ENCODE results near the gene SNX1. TPM values are rescaled to one million over a fixed set of nuclear protein-coding genes. Genes with fewer than 3 reads are reported as not detected.

Gene SNX1
- total and polyA plus RNA-seq, 9 donors = 28.3 to 62.4 (median 54.2) TPM

GRCh38 chr15:64131547-64131946 lies 35.8 kb downstream of the SNX1 start:
- no peaks in the 10 kb centered on the region for H3K4me1 ChIP-seq (ENCODE audit: control insufficient read depth, insufficient read depth, low read length)
- H3K27ac ChIP-seq (ENCODE audit: low read length) = no peak overlapping the region
- H3K36me3 ChIP-seq (ENCODE audit: control insufficient read depth, insufficient read depth, low read length) = peaks cover 81% of the 10 kb centered on the region
- DNase-seq = no peak
- H3K4me3 ChIP-seq (ENCODE audit: low read length) = no peak overlapping the region
- 96% methylated on average over 4 of the region's 7 CpGs for WGBS (ENCODE audit: insufficient coverage)
- H3K27me3 ChIP-seq (ENCODE audit: control insufficient read depth, insufficient read depth, low read length) = no peaks in the 10 kb centered on the region
- no peaks in the 10 kb centered on the region for H3K9me3 ChIP-seq (replicated peaks; ENCODE audit: control insufficient read depth, low read depth, low read length)

DNA sequence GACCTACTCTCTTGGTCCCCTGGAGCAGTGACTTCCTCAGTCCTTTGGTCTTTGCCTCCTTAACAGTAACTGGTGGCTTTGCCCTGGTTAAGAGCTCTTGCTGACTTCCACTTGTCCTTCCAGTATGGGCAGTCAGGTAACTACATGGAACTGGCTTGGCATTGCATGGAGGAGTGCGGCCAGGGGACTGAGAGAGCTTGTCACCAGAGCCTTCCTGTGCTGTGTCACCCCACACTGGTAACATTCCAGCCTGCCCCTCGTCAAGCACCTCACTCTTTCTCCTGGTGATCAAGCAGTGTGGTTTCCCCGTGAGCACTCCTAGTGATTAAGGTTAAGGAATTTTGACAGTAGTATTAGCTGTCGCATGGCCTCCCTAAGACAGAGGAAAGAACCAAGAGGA lies 36.4 kb downstream of the SNX1 start:
- no peak for DNase-seq
- Histone ChIP-seq H3K27me3 (ENCODE audit: control insufficient read depth, insufficient read depth, low read length) (no peaks in the 10 kb centered on the region), H3K9me3 (replicated peaks; ENCODE audit: control insufficient read depth, low read depth, low read length) (no peaks in the 10 kb centered on the region), H3K27ac (ENCODE audit: low read length) (no peak overlapping the region), H3K4me3 (ENCODE audit: low read length) (no peak overlapping the region), H3K4me1 (ENCODE audit: control insufficient read depth, insufficient read depth, low read length) (no peaks in the 10 kb centered on the region), H3K36me3 (ENCODE audit: control insufficient read depth, insufficient read depth, low read length) (peaks cover 82% of the 10 kb centered on the region)
- 100% methylated on average over 2 of the region's 4 CpGs for WGBS (ENCODE audit: insufficient coverage)

- Histone ChIP-seq H3K36me3 (ENCODE audit: control insufficient read depth, insufficient read depth, low read length) (peaks cover 86% of the 10 kb centered on the region), H3K27me3 (ENCODE audit: control insufficient read depth, insufficient read depth, low read length) (no peaks in the 10 kb centered on the region), H3K4me3 (ENCODE audit: low read length) (no peak overlapping the region), H3K27ac (ENCODE audit: low read length) (no peak overlapping the region), H3K9me3 (replicated peaks; ENCODE audit: control insufficient read depth, low read depth, low read length) (no peaks in the 10 kb centered on the region), H3K4me1 (ENCODE audit: control insufficient read depth, insufficient read depth, low read length) (no peaks in the 10 kb centered on the region)
- WGBS (ENCODE audit: insufficient coverage) = 88% methylated on average over 10 of the region's 10 CpGs
- no peak for DNase-seq
These were observed 38.0 kb downstream of the SNX1 start for GRCh38 chr15:64133623-64134344.

- H3K9me3 ChIP-seq (replicated peaks; ENCODE audit: control insufficient read depth, low read depth, low read length) = no peaks in the 10 kb centered on the region
- DNase-seq = no peak
- WGBS (ENCODE audit: insufficient coverage) = 93% methylated on average over 6 of the region's 9 CpGs
- no peaks in the 10 kb centered on the region for H3K4me1 ChIP-seq (ENCODE audit: control insufficient read depth, insufficient read depth, low read length)
- H3K27ac ChIP-seq (ENCODE audit: low read length) = no peak overlapping the region
- no peak overlapping the region for H3K4me3 ChIP-seq (ENCODE audit: low read length)
- H3K27me3 ChIP-seq (ENCODE audit: control insufficient read depth, insufficient read depth, low read length) = no peaks in the 10 kb centered on the region
- peaks cover 84% of the 10 kb centered on the region for H3K36me3 ChIP-seq (ENCODE audit: control insufficient read depth, insufficient read depth, low read length)
These were observed 38.6 kb downstream of the SNX1 start for GRCh38 chr15:64134345-64134829.

DNA sequence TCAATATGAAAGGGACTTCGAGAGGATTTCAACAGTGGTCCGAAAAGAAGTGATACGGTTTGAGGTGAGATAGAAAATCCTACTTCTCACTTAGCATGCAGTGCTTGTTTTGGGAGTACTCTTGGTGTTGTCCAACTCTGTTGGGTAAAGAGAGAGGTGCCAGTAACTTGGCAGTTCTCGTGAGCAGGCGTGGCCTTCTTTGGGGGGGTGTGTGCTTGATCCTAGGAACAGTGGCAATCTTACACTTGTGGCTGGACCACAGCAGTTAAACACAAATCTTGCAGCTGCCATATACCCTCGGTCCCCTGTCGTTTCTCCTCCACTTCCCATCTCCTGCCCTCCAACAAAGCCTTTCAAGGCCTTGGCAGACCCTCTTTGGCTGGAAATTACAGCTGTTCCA lies 40.6 kb downstream of the SNX1 start:
- H3K9me3 ChIP-seq (replicated peaks; ENCODE audit: control insufficient read depth, low read depth, low read length) = no peaks in the 10 kb centered on the region
- DNase-seq = no peak
- no peaks in the 10 kb centered on the region for H3K27me3 ChIP-seq (ENCODE audit: control insufficient read depth, insufficient read depth, low read length)
- H3K4me1 ChIP-seq (ENCODE audit: control insufficient read depth, insufficient read depth, low read length) = no peaks in the 10 kb centered on the region
- H3K27ac ChIP-seq (ENCODE audit: low read length) = no peak overlapping the region
- peaks cover 73% of the 10 kb centered on the region for H3K36me3 ChIP-seq (ENCODE audit: control insufficient read depth, insufficient read depth, low read length)
- WGBS (ENCODE audit: insufficient coverage) = 92% methylated on average over 5 of the region's 7 CpGs
- H3K4me3 ChIP-seq (ENCODE audit: low read length) = no peak overlapping the region

DNA sequence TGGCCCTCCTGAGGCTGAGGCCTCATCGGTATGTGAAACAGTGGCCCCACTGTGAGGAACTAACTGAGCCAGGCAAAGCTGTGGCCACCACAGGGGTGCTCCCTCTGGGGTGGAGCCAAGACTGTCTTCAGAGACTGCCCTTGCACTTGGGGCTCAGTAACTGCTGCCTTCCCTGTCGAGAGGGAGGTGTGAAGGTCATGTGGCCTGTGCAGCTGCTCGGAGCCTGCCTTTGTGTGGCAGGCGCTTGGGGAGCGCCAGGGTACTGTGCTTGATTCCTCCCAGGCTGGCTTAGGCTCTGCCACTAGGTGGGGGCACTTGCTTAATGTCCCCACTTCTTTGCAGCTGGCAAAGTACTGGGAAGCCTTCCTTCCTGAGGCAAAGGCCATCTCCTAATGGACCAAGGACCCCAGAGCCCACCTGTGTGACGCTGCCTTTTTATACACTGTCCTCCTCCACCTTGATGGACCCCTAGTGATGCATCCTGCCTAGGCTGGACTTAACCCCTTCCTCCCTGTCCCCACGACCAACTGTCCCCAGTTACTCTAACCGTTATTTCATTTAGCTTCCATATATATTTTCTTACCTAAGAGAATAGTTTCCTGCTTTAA lies 41.5 kb downstream of the SNX1 start:
- Histone ChIP-seq H3K27ac (ENCODE audit: low read length) (no peak overlapping the region), H3K36me3 (ENCODE audit: control insufficient read depth, insufficient read depth, low read length) (peaks cover 73% of the 10 kb centered on the region)

DNA sequence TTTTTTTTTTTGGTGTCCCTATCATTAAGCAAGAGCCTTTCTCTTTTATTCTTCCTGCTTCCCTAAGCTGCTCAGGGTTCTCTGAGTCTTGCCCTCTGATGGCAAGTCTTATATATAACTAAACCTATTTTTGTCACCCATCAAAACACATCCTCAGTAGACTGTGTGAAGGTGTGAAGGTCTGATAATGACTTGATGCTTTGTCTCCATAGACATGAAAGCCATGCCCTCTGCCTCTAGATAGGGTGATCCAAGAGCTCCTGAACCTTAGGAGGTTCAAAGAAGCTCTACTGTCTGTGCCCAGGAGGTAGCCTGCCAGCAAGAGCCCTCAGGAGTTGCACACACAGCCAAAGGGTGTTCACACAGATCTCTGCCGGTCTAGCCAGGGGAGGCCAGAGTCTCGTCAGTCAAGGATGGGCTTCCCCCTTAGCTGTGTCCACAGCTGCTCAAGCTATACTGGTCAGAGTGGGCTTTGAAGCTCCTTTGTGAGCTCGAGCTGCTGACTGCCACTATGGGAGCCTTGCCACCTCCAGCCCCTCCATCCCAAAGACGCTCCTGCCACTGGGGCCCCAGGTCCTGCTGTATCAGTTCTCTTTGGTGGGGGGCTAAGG lies 42.7 kb downstream of the SNX1 start:
- no peak overlapping the region for H3K4me3 ChIP-seq (ENCODE audit: low read length)
- no peak overlapping the region for H3K27ac ChIP-seq (ENCODE audit: low read length)
- no peaks in the 10 kb centered on the region for H3K9me3 ChIP-seq (replicated peaks; ENCODE audit: control insufficient read depth, low read depth, low read length)
- H3K4me1 ChIP-seq (ENCODE audit: control insufficient read depth, insufficient read depth, low read length) = no peaks in the 10 kb centered on the region
- H3K36me3 ChIP-seq (ENCODE audit: control insufficient read depth, insufficient read depth, low read length) = peaks cover 75% of the 10 kb centered on the region
- 89% methylated on average over 2 of the region's 4 CpGs for WGBS (ENCODE audit: insufficient coverage)
- no peaks in the 10 kb centered on the region for H3K27me3 ChIP-seq (ENCODE audit: control insufficient read depth, insufficient read depth, low read length)
- no peak for DNase-seq

More for the DNA sequence above, 41.5 kb downstream of the SNX1 start:
- no peak overlapping the region for H3K4me3 ChIP-seq (ENCODE audit: low read length)
- WGBS (ENCODE audit: insufficient coverage) = 74% methylated on average over 6 of the region's 8 CpGs
- no peaks in the 10 kb centered on the region for H3K27me3 ChIP-seq (ENCODE audit: control insufficient read depth, insufficient read depth, low read length)
- H3K9me3 ChIP-seq (replicated peaks; ENCODE audit: control insufficient read depth, low read depth, low read length) = no peaks in the 10 kb centered on the region
- H3K4me1 ChIP-seq (ENCODE audit: control insufficient read depth, insufficient read depth, low read length) = no peaks in the 10 kb centered on the region
- DNase-seq = no peak

DNA sequence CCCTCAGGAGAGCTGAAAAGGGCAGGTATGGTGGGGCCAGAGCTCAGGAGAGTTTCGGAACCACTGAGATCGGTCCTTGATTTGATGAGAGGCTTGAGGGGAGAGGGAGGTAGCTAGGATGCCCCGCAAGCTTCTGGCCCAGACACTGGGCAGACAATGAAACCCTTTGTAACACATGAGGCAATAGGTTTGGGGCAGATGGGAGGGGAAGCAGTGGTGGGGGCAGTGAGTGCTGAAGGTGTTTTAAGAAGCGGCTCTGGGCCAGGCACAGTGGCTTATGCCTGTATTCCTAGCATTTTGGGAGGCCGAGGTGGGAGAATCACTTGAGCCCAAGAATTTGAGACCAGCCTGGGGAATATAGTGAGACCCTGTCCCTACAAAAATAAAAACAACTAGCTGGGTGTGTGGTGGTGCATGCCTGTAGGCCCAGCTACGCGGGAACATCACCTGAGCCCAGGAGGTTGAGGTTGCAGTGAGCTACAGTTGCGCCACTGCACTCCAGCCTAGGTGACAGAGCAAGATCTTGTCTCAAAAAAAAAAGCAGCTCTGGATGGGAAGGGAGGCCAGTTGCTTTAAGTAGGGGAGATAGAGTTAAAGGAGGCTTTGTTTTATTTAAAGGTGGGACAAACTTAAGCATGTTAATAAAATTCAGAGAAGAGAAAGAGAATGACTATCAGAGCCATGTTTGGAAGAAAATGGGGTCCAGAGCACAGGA lies 46.2 kb downstream of the SNX1 start:
- H3K27ac ChIP-seq (ENCODE audit: low read length) = no peak overlapping the region

GRCh38 chr15:64143276-64143675 lies 47.5 kb downstream of the SNX1 start:
- 76% methylated on average over 5 of the region's 6 CpGs for WGBS (ENCODE audit: insufficient coverage)
- Histone ChIP-seq H3K9me3 (replicated peaks; ENCODE audit: control insufficient read depth, low read depth, low read length) (no peaks in the 10 kb centered on the region), H3K4me1 (ENCODE audit: control insufficient read depth, insufficient read depth, low read length) (peaks cover 5% of the 10 kb centered on the region), H3K4me3 (ENCODE audit: low read length) (no peak overlapping the region), H3K27ac (ENCODE audit: low read length) (no peak overlapping the region), H3K36me3 (ENCODE audit: control insufficient read depth, insufficient read depth, low read length) (peaks cover 57% of the 10 kb centered on the region), H3K27me3 (ENCODE audit: control insufficient read depth, insufficient read depth, low read length) (no peaks in the 10 kb centered on the region)
- DNase-seq = no peak

More for the DNA sequence above, 46.2 kb downstream of the SNX1 start:
- peaks cover 5% of the 10 kb centered on the region for H3K4me1 ChIP-seq (ENCODE audit: control insufficient read depth, insufficient read depth, low read length)
- WGBS (ENCODE audit: insufficient coverage) = 99% methylated on average over 8 of the region's 8 CpGs
- peaks cover 68% of the 10 kb centered on the region for H3K36me3 ChIP-seq (ENCODE audit: control insufficient read depth, insufficient read depth, low read length)
- no peaks in the 10 kb centered on the region for H3K9me3 ChIP-seq (replicated peaks; ENCODE audit: control insufficient read depth, low read depth, low read length)
- no peak overlapping the region for H3K4me3 ChIP-seq (ENCODE audit: low read length)
- no peaks in the 10 kb centered on the region for H3K27me3 ChIP-seq (ENCODE audit: control insufficient read depth, insufficient read depth, low read length)
- no peak for DNase-seq

- DNase-seq = no peak
- Histone ChIP-seq H3K27me3 (ENCODE audit: control insufficient read depth, insufficient read depth, low read length) (no peaks in the 10 kb centered on the region), H3K4me3 (ENCODE audit: low read length) (no peak overlapping the region), H3K36me3 (ENCODE audit: control insufficient read depth, insufficient read depth, low read length) (peaks cover 51% of the 10 kb centered on the region), H3K4me1 (ENCODE audit: control insufficient read depth, insufficient read depth, low read length) (peaks cover 5% of the 10 kb centered on the region), H3K27ac (ENCODE audit: low read length) (no peak overlapping the region), H3K9me3 (replicated peaks; ENCODE audit: control insufficient read depth, low read depth, low read length) (no peaks in the 10 kb centered on the region)
- 82% methylated on average over 8 of the region's 8 CpGs for WGBS (ENCODE audit: insufficient coverage)
These were observed 48.4 kb downstream of the SNX1 start for GRCh38 chr15:64144192-64144564.
